Nephron (organoid): Measurements from ENCODE around the gene HMCN1.
A peak's percentile ranks its signal among the peaks of the same experiment; 100 is the strongest.

Experiments
- H3K27ac Mint-ChIP-seq, 3 experiments: 2 replicates each; pipeline ENCODE4 v1.8.0; 2020; ENCODE audit warnings: mixed read lengths in 3 of 3, mild to moderate bottlenecking in 2 of 3, moderate library complexity in 1 of 3
- H3K27me3 Mint-ChIP-seq: 2 replicates; pipeline ENCODE4 v1.8.0; 2021; ENCODE audit warnings: low read depth, mild to moderate bottlenecking, moderate library complexity, mixed read lengths
- H3K36me3 Mint-ChIP-seq: 2 replicates; pipeline ENCODE4 v1.8.0; 2020; ENCODE audit warnings: low read depth, mixed read lengths
- H3K4me1 Mint-ChIP-seq: 2 replicates; pipeline ENCODE4 v1.8.0; 2020; ENCODE audit warnings: mixed read lengths
- H3K4me3 Mint-ChIP-seq, 3 experiments: 2 replicates each; pipeline ENCODE4 v1.8.0; 2020; ENCODE audit warnings: mild to moderate bottlenecking in 3 of 3, mixed read lengths in 3 of 3, moderate library complexity in 2 of 3
- H3K9me3 Mint-ChIP-seq: 2 replicates; pipeline ENCODE4 v1.8.0; 2020; ENCODE audit warnings: mixed read lengths
- TF ChIP-seq, protein P1 (sequence below), 3 experiments: fragments of 200-600 bp; sonication (generic); IDR thresholded peaks; one replicate each; pipeline ENCODE4 v1.5.0; 2021; ENCODE audit warnings: antibody characterized with exemption in 3 of 3; ENCODE audit not compliant: unreplicated experiment in 3 of 3

Gene HMCN1

DNA sequence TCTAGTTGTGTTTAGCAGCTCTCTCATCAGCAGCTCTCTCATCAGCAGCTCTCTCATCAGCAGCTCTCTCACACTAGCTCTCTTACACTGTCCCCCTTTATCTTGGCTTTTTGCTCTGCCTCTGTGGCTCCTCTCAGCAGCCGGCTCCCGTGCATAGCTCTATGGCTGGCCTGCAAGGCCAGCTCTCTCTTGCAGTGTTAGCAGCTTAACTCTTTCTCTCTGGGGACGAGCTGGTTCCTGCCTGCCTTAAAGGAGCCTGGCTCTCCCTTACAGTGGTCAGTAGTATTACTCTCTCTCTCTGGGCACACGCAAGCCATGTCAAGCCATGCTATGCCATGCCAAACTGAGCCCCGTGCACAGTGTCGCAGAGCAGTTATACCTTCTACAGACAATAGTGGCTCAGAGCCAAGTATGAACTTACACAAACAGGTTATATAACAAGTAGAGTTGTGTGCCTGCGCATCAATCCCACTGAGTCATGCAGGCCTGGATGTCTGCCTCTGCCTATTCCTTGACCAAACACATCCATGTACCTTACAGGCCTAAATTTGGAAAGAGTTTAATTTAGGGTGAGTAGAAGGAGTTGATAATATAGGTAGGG is 345.0 kb downstream of the HMCN1 start:
- Mint-ChIP-seq H3K4me3 (no peak overlapping the region), H3K27ac (no peak overlapping the region), H3K36me3 (peaks cover 16% of the 10 kb centered on the region), H3K4me1 (peaks cover 5% of the 10 kb centered on the region), H3K9me3 (no peaks in the 10 kb centered on the region), H3K27me3 (no peaks in the 10 kb centered on the region)
- TF ChIP-seq, protein P1, sequence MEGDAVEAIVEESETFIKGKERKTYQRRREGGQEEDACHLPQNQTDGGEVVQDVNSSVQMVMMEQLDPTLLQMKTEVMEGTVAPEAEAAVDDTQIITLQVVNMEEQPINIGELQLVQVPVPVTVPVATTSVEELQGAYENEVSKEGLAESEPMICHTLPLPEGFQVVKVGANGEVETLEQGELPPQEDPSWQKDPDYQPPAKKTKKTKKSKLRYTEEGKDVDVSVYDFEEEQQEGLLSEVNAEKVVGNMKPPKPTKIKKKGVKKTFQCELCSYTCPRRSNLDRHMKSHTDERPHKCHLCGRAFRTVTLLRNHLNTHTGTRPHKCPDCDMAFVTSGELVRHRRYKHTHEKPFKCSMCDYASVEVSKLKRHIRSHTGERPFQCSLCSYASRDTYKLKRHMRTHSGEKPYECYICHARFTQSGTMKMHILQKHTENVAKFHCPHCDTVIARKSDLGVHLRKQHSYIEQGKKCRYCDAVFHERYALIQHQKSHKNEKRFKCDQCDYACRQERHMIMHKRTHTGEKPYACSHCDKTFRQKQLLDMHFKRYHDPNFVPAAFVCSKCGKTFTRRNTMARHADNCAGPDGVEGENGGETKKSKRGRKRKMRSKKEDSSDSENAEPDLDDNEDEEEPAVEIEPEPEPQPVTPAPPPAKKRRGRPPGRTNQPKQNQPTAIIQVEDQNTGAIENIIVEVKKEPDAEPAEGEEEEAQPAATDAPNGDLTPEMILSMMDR (IDR thresholded peaks at IDR 0.05; ENCODE audit: unreplicated experiment in 3 of 3), result no peak

DNA sequence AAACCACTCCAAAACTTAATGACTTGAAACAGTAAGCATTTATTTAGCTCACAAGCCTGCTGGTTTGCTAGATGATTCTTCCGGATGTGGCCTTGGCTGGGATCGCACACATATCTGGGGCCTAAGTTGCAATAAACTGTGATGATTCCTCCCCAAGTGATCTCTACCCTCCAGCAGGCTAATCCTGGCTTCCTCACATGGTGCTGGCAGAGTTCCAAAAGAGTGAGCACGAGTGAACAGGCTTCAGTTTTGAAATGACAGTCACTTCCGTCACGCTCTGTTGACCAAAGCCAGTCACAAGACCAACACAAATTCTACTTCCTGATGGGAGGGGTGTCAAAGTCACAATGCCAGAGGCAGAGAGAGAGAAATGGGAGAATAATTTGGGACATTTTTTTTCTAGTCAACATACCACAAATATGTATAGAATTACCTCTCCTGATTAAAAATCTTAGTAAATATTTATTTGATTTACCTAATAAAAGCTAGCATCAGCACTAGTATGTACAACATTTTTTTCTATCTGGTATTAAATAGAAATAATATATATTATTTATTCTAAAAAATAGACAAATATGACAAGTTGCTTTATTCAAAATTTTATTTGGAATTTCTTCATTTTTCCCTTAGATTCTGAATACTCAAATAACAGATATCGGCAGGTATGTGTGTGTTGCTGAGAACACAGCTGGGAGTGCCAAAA is 348.2 kb downstream of the HMCN1 start:
- no peak overlapping the region for H3K4me3 Mint-ChIP-seq
- peaks cover 22% of the 10 kb centered on the region for H3K36me3 Mint-ChIP-seq
- H3K9me3 Mint-ChIP-seq, result no peaks in the 10 kb centered on the region
- H3K27ac Mint-ChIP-seq, result peak overlapping the region; percentile 11 to 62 (median 27)
- H3K27me3 Mint-ChIP-seq, result no peaks in the 10 kb centered on the region
- TF ChIP-seq, protein P1 (IDR thresholded peaks at IDR 0.05; ENCODE audit: unreplicated experiment in 3 of 3), result no peak
- H3K4me1 Mint-ChIP-seq, result peaks cover 5% of the 10 kb centered on the region

DNA sequence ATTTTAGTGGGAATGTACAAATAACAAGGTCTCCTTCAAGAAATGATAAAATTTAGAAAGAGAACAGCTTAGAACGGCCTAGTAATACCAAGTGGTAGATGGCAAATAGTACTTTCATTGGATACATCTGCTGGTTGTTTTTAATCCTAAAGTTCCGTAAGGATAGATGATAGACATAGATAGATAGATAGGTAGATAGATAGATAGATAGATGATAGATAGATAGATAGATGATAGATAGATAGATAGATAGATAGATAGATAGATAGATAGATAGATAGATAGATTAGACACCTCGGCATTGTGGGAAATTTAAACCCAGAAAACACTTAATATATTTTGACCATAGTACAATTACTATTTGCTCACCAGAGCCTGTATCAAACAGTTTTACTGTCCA is 352.4 kb downstream of the HMCN1 start:
- H3K4me1 Mint-ChIP-seq, result peaks cover 5% of the 10 kb centered on the region

DNA sequence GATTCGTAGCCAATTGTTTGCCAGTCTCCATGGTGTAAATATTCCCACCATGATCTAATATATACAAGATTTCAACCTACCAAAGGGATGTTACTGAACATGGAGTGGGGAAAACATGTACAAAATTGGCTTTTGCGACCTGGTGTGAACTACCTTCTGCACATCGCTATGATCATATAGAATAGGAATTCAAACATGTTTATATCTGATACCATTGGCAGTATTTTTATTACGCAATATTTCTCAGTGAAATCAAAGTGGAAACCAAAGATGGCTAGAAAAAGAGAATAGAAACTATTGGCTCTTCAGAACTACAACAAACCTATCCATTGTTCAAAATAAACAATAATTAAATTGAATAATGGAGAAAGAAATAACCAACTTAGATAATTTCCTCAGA is 355.7 kb downstream of the HMCN1 start:
- Mint-ChIP-seq H3K4me3 (no peak overlapping the region), H3K4me1 (peaks cover 6% of the 10 kb centered on the region), H3K27ac (no peak overlapping the region), H3K36me3 (peaks cover 14% of the 10 kb centered on the region), H3K9me3 (no peaks in the 10 kb centered on the region), H3K27me3 (no peaks in the 10 kb centered on the region)
- TF ChIP-seq, protein P1 (IDR thresholded peaks at IDR 0.05; ENCODE audit: unreplicated experiment in 3 of 3), result no peak

More for the DNA sequence above, 352.4 kb downstream of the HMCN1 start:
- Mint-ChIP-seq H3K4me3 (no peak overlapping the region), H3K9me3 (no peaks in the 10 kb centered on the region), H3K36me3 (peaks cover 14% of the 10 kb centered on the region), H3K27ac (no peak overlapping the region), H3K27me3 (no peaks in the 10 kb centered on the region)
- TF ChIP-seq, protein P1 (IDR thresholded peaks at IDR 0.05; ENCODE audit: unreplicated experiment in 3 of 3), result no peak

DNA sequence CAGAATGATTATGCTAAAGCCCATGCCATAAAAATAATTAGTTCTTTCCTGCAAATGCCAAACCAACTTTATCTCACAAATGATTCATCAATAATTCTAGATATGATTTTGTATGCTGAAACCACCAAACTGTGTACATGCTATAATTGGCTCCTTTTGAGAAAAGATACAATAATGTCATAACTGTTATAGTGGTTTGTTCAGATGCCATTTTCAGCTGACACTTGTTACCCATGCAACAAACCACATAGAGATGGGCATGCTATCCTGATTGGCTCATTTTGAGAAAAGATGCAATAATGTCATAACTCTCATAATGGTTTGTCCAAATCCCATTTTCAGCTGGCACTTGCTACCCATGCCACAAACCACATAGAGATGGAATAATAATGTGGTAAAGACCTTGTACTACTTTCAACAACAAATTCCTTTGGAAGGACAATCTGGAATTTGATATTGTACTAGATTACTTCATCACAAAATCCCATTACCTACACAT is 357.1 kb downstream of the HMCN1 start:
- H3K27ac Mint-ChIP-seq, result no peak overlapping the region
- no peak overlapping the region for H3K4me3 Mint-ChIP-seq
- H3K27me3 Mint-ChIP-seq, result no peaks in the 10 kb centered on the region
- H3K36me3 Mint-ChIP-seq, result peaks cover 14% of the 10 kb centered on the region
- H3K4me1 Mint-ChIP-seq, result peaks cover 6% of the 10 kb centered on the region
- H3K9me3 Mint-ChIP-seq, result no peaks in the 10 kb centered on the region
- TF ChIP-seq, protein P1 (IDR thresholded peaks at IDR 0.05; ENCODE audit: unreplicated experiment in 3 of 3), result no peak
